ENCODE results near the gene TCIRG1. TPM values are rescaled to one million over a fixed set of nuclear protein-coding genes. Genes with fewer than 3 reads are reported as not detected.
"Not testable (repeated sequence)": the region's sequence is repeated elsewhere in the genome, so short reads cannot be mapped to it uniquely, and the experiment has no call there.

The TCIRG1 gene, protein sequence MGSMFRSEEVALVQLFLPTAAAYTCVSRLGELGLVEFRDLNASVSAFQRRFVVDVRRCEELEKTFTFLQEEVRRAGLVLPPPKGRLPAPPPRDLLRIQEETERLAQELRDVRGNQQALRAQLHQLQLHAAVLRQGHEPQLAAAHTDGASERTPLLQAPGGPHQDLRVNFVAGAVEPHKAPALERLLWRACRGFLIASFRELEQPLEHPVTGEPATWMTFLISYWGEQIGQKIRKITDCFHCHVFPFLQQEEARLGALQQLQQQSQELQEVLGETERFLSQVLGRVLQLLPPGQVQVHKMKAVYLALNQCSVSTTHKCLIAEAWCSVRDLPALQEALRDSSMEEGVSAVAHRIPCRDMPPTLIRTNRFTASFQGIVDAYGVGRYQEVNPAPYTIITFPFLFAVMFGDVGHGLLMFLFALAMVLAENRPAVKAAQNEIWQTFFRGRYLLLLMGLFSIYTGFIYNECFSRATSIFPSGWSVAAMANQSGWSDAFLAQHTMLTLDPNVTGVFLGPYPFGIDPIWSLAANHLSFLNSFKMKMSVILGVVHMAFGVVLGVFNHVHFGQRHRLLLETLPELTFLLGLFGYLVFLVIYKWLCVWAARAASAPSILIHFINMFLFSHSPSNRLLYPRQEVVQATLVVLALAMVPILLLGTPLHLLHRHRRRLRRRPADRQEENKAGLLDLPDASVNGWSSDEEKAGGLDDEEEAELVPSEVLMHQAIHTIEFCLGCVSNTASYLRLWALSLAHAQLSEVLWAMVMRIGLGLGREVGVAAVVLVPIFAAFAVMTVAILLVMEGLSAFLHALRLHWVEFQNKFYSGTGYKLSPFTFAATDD
- total RNA-seq, result 10 to 100 TPM; 32.2 to 96.1 TPM
- 10 to 100 TPM; 42.6 to 46.4 TPM for polyA plus RNA-seq

DNA sequence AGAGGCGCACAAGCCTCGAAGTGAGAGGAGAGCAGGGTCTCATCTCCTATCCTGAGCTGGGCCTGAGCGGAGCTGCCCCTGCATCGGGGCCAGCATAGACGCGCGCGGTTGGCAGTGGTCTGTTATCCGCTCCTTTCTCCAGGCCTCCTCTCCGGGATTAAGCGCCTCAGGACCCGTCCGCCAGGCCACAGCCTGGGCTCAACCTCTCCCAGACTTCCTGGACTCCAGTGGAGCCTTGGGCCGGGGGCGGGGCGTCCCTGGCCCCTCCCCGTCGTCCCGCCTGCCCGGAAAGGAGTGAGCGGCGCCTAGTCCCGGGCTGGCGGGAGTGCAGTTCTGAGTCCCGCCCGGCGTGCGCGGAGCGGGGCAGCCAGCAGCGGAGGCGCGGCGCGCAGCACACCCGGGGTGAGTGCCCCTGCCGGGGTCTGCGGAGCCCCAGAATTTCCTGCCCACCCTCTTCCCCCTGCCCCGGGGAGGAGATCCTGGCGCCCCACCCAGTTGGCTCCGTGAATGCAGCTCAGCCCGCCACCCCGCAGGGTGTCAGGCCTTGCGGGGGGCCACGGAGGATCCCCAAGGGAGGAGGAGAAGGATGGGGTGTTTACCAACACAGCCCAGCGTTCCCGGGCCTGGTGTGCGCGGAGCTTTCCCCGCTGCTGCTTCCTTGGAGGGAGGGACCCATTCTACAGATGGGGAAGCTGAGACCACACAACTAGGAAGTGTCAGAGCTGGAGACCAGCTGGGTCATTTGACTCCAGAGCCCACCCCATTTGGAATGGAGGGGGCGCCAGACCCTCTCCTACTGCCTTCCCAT is at the start of gene TCIRG1:
TCIRG1 (plus strand) TSS at position 308 of the 808 bp plus-strand sequence. CDS start 2,247 bp downstream, outside the sequence.
- no peaks in the 10 kb centered on the region for H3K27me3 ChIP-seq (ENCODE audit: control insufficient read depth in 4 of 4, insufficient read depth in 4 of 4, low read length in 3 of 4)
- 5% methylated on average over 51 of the region's 51 CpGs for WGBS
- peaks cover 20 to 51% (median 33%) of the 10 kb centered on the region in 4 donors for H3K4me1 ChIP-seq (ENCODE audit: control insufficient read depth in 4 of 4, insufficient read depth in 4 of 4, low read length in 3 of 4)
- H3K27ac ChIP-seq (ENCODE audit: low read depth in 1 of 2, low read length in 2 of 2), result peak within 1 kb of the TSS; percentile 93 to 98
- H3K9ac ChIP-seq (ENCODE audit: low read depth in 1 of 2, low read length in 2 of 2), result peak within 1 kb of the TSS; percentile 82 to 84
- peaks cover 0 to 7% (median 3%) of the 10 kb centered on the region in 4 donors for H3K36me3 ChIP-seq (ENCODE audit: control insufficient read depth in 4 of 4, insufficient read depth in 3 of 4, low read depth in 1 of 4, low read length in 3 of 4)
- TF ChIP-seq, protein P1, sequence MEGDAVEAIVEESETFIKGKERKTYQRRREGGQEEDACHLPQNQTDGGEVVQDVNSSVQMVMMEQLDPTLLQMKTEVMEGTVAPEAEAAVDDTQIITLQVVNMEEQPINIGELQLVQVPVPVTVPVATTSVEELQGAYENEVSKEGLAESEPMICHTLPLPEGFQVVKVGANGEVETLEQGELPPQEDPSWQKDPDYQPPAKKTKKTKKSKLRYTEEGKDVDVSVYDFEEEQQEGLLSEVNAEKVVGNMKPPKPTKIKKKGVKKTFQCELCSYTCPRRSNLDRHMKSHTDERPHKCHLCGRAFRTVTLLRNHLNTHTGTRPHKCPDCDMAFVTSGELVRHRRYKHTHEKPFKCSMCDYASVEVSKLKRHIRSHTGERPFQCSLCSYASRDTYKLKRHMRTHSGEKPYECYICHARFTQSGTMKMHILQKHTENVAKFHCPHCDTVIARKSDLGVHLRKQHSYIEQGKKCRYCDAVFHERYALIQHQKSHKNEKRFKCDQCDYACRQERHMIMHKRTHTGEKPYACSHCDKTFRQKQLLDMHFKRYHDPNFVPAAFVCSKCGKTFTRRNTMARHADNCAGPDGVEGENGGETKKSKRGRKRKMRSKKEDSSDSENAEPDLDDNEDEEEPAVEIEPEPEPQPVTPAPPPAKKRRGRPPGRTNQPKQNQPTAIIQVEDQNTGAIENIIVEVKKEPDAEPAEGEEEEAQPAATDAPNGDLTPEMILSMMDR (IDR thresholded peaks at IDR 0.05; ENCODE audit: low read depth, low read length, missing input control), result peak; percentile 7
- no peak for TF ChIP-seq RXRA (IDR thresholded peaks at IDR 0.05)
- no peak for TF ChIP-seq FOXA1 (IDR thresholded peaks at IDR 0.05)
- peak; percentile 30 to 48 for TF ChIP-seq RAD21 (IDR thresholded peaks at IDR 0.05)
- TF ChIP-seq EGR1 (IDR thresholded peaks at IDR 0.05; ENCODE audit: low read depth in 2 of 2), result no peak
- TF ChIP-seq YY1 (IDR thresholded peaks at IDR 0.05), result peak; percentile 61
- TF ChIP-seq HNF4A (conservative IDR thresholded peaks at IDR 0.05), result no peak
- TF ChIP-seq, protein P2, sequence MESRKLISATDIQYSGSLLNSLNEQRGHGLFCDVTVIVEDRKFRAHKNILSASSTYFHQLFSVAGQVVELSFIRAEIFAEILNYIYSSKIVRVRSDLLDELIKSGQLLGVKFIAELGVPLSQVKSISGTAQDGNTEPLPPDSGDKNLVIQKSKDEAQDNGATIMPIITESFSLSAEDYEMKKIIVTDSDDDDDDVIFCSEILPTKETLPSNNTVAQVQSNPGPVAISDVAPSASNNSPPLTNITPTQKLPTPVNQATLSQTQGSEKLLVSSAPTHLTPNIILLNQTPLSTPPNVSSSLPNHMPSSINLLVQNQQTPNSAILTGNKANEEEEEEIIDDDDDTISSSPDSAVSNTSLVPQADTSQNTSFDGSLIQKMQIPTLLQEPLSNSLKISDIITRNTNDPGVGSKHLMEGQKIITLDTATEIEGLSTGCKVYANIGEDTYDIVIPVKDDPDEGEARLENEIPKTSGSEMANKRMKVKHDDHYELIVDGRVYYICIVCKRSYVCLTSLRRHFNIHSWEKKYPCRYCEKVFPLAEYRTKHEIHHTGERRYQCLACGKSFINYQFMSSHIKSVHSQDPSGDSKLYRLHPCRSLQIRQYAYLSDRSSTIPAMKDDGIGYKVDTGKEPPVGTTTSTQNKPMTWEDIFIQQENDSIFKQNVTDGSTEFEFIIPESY (IDR thresholded peaks at IDR 0.05), result no peak
- TF ChIP-seq MAX (IDR thresholded peaks at IDR 0.05), result no peak
- TF ChIP-seq HNF4G (IDR thresholded peaks at IDR 0.05), result no peak
- no peak for TF ChIP-seq JUND (IDR thresholded peaks at IDR 0.05)
- TF ChIP-seq REST (IDR thresholded peaks at IDR 0.05), result peak; percentile 44
- peak; percentile 83 for TF ChIP-seq TAF1 (conservative IDR thresholded peaks at IDR 0.05)
- TF ChIP-seq GABPA (IDR thresholded peaks at IDR 0.05 in 1 of 2, conservative IDR thresholded peaks at IDR 0.05 in 1 of 2), result no peak
- TF ChIP-seq FOXA2 (IDR thresholded peaks at IDR 0.05), result no peak
- no peak for TF ChIP-seq SP1 (IDR thresholded peaks at IDR 0.05)
- H3K4me3 ChIP-seq (ENCODE audit: low read depth in 1 of 3, low read length in 3 of 3), result peak within 1 kb of the TSS; percentile 79 to 88 (median 80)
- no peaks in the 10 kb centered on the region for H3K9me3 ChIP-seq (ENCODE audit: control insufficient read depth in 4 of 4, low read length in 3 of 4)
- peak; percentile 82 for DNase-seq (ENCODE audit: low spot score)

DNA sequence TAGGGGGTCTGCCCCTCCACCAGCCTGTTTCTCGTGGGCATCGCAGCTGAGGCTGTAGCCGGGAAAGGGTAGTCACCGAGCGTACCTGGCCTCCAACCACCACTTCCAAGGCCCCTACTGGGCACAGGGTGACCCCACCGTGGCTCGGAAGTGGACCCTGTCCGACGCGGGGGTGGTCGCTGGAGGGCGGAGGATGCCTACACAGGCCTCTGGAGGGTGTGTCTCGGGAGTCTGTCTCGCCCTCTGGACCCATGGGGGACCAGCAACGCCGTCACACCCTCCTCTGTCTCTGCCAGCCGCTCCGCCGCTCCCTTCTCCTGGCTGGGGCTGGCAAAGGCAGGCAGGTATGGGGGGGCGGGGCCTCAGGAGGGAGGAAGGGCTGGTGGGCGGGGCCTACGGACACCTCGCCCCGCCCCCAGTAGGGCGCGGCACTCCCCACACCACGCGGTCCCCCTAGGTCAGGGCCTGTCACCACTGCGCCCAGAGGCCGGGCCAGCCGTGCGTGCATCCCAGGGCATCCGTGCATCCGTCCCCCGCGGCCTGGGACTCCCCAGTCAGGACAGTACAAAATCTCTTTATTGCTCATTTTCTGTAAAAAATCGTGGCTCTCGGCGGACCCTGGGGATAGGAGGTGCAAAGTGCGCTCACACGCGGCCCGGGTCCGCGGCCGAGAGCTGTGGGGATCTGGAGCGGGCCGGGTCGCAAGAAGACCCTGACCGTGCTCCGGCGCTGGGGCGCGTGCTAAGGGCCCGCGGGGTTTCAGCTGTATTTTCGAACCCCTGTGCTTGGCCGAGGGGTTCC is 48.1 kb upstream of the TCIRG1 start:
- DNase-seq (ENCODE audit: low spot score), result peak; percentile 38
- not testable (repeated sequence) for H3K27me3 ChIP-seq (ENCODE audit: control insufficient read depth in 4 of 4, insufficient read depth in 4 of 4, low read length in 3 of 4); H3K4me3 ChIP-seq (ENCODE audit: low read depth in 1 of 3, low read length in 3 of 3); H3K9ac ChIP-seq (ENCODE audit: low read depth in 1 of 2, low read length in 2 of 2); H3K36me3 ChIP-seq (ENCODE audit: control insufficient read depth in 4 of 4, insufficient read depth in 3 of 4, low read depth in 1 of 4, low read length in 3 of 4); H3K9me3 ChIP-seq (ENCODE audit: control insufficient read depth in 4 of 4, low read length in 3 of 4); H3K4me1 ChIP-seq (ENCODE audit: control insufficient read depth in 4 of 4, insufficient read depth in 4 of 4, low read length in 3 of 4); H3K27ac ChIP-seq (ENCODE audit: low read depth in 1 of 2, low read length in 2 of 2)
- 22% methylated on average over 52 of the region's 58 CpGs for WGBS
